Hematopoietic multipotent progenitor cell treated with erythropoietin and hydrocortisone succinate and interleukin-3 and kit ligand, for 4 days (in vitro differentiated cells): Measurements from ENCODE around the gene FAM24B.

Experiments used
- DNase-seq: peaks from one replicate; pipeline ENCODE4 v3.0.0-alpha.2; 2015

Gene FAM24B

GRCh38 chr10:122822973-122823690 lies 56.2 kb downstream of the FAM24B start:
- no peak for DNase-seq

GRCh38 chr10:122821808-122822207 lies 57.6 kb downstream of the FAM24B start:
- no peak for DNase-seq

DNA sequence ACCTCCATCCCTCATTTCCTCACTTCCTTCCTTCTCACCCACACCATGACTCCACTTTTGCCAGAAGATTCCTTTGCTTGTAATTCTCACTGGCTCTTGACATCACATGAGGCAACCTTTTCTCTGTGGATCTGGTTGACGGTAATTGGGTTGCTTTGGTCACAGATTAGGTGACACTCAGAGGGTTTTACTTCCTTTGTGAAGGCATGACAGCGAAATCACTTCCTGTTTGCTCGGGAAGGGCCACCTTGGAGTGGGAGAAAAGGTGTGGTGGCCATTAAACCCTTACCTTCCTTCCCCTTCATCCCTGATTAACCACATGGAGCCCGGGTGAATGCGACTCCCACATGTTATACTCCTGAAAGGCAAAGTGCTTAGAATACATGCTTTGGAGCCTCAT lies 63.9 kb downstream of the FAM24B start:
- DNase-seq: no peak

GRCh38 chr10:122814493-122814892 lies 64.9 kb downstream of the FAM24B start:
- no peak for DNase-seq

DNA sequence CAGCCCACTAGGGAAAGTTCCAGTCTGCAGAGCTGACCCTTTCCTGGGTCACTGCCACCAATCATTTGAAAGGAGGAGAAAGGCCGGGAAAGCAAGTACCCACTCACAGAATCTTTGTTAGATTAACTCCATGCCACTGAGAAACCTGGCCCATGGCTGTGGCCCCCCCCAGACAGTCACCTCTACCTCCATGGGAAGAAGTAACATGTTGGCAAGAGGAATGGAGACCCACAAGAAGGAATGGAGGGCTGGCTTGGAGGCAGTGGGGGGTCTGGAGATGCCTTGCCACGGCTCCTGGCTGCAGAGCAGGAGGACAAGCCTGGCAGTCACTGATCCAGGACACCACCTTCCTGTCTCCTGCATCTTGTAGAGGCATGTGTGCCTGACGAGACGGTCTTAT lies 66.6 kb downstream of the FAM24B start:
- DNase-seq: no peak

DNA sequence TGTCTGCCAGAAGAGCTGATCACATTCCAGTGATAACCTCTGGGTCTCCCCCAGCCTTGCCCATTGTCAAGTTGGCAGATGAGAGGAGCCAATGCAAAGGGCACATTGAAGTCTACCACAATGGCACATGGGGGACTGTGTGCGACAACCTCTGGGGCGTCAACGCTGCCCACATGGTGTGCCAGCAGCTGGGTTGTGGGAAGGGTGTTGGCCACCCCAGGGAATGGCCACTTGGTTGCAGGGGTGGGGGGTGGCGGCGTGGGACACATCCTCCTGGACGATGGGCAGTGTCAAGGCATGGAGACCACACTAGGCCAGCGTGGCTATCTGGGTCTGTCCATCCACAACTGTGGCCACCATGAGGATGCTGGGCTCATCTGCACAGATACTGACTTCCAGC lies 77.1 kb downstream of the FAM24B start:
- no peak for DNase-seq
